H1 (cell line): ENCODE measurements around the gene IKZF2.

Source experiments
- CHD2 ChIP-seq: IDR thresholded peaks from 2 replicates; pipeline ENCODE4 v1.6.1; 2012; ENCODE audit warnings: low read length, improper control_type of control experiment
- POLR2A ChIP-seq, 2 experiments: IDR thresholded peaks; 1 replicate in 1 of 2; 2 replicates in 1 of 2; pipeline ENCODE4 v1.6.1; 2011; ENCODE audit warnings: low read depth in 2 of 2, low read length in 2 of 2, mild to moderate bottlenecking in 2 of 2; ENCODE audit errors: control extremely low read depth in 1 of 2
- RFX5 ChIP-seq: IDR thresholded peaks from 2 replicates; pipeline ENCODE4 v1.6.1; 2011; ENCODE audit warnings: low read depth, low read length, improper control_type of control experiment, borderline replicate concordance
- ZNF274 ChIP-seq: IDR thresholded peaks from 2 replicates; pipeline ENCODE4 v1.7.0; 2012; ENCODE audit warnings: low read length, borderline replicate concordance; ENCODE audit errors: extremely low read depth

GRCh38 chr2:213171147-213171546, 19.7 kb upstream of the IKZF2 start:
- TF ChIP-seq POLR2A (IDR thresholded peaks at IDR 0.05; ENCODE audit: control extremely low read depth in 1 of 2, low read depth in 2 of 2, low read length in 2 of 2) = no peak
- TF ChIP-seq ZNF274 = no peak
- no peak for TF ChIP-seq CHD2
- no peak for TF ChIP-seq RFX5
